Iris pigment epithelial cell (primary cell): ENCODE data around the gene CHST14.
"Not testable (repeated sequence)": the region's sequence is repeated elsewhere in the genome, so short reads cannot be mapped to it uniquely, and the experiment has no call there.

Source experiments
- DNase-seq: peaks from one replicate; pipeline ENCODE4 v3.0.0-alpha.2; 2011; ENCODE audit warnings: low read depth

Gene CHST14

GRCh38 chr15:40441565-40442531 is 28.9 kb upstream of the CHST14 start:
- DNase-seq: no peak

- no peak for DNase-seq
These were observed 27.5 kb upstream of the CHST14 start for GRCh38 chr15:40443255-40443654.

- no peak for DNase-seq
These were observed 26.9 kb upstream of the CHST14 start for GRCh38 chr15:40443846-40444245.

GRCh38 chr15:40444736-40445135 is 26.0 kb upstream of the CHST14 start:
- DNase-seq: no peak

- peak; percentile 53 for DNase-seq
These were observed 25.3 kb upstream of the CHST14 start for GRCh38 chr15:40445421-40445922.

- no peak for DNase-seq
These were observed 24.6 kb upstream of the CHST14 start for GRCh38 chr15:40446144-40446543.

- no peak for DNase-seq
These were observed 22.4 kb upstream of the CHST14 start for GRCh38 chr15:40448354-40448753.

- DNase-seq: no peak
These were observed 21.5 kb upstream of the CHST14 start for GRCh38 chr15:40449275-40449674.

GRCh38 chr15:40450047-40450446 is 20.7 kb upstream of the CHST14 start:
- no peak for DNase-seq

- DNase-seq: no peak
These were observed 19.1 kb upstream of the CHST14 start for GRCh38 chr15:40451527-40452158.

- DNase-seq: no peak
These were observed 18.3 kb upstream of the CHST14 start for GRCh38 chr15:40452296-40453090.

- not testable (repeated sequence) for DNase-seq
These were observed 16.8 kb upstream of the CHST14 start for GRCh38 chr15:40453941-40454340.

- peak; percentile 65 for DNase-seq
These were observed 15.8 kb upstream of the CHST14 start for GRCh38 chr15:40454904-40455391.

GRCh38 chr15:40456299-40456712 is 14.5 kb upstream of the CHST14 start:
- no peak for DNase-seq

- DNase-seq: no peak
These were observed 14.0 kb upstream of the CHST14 start for GRCh38 chr15:40456738-40457137.

- no peak for DNase-seq
These were observed 12.1 kb upstream of the CHST14 start for GRCh38 chr15:40458495-40459371.

GRCh38 chr15:40459391-40460015 is 11.3 kb upstream of the CHST14 start:
- no peak for DNase-seq

- DNase-seq: no peak
These were observed 10.4 kb upstream of the CHST14 start for GRCh38 chr15:40460404-40460803.

GRCh38 chr15:40461958-40462357 is 8.8 kb upstream of the CHST14 start:
- DNase-seq: no peak

GRCh38 chr15:40463279-40463678 is 7.5 kb upstream of the CHST14 start:
- DNase-seq: no peak
